HepG2 (cell line): ENCODE data around the gene RASD1. TPM values are rescaled to one million over a fixed set of nuclear protein-coding genes. Genes with fewer than 3 reads are reported as not detected.
A peak's percentile ranks its signal among the peaks of the same experiment; 100 is the strongest.

Experiments
- ATF4 ChIP-seq, 2 experiments: fragments of 450-650 bp in 1 of 2; sonication (generic) in 1 of 2; formaldehyde crosslinking; IDR thresholded peaks; 2 replicates each; pipeline versions ENCODE4 v1.5.0 to v1.8.0; 2020 to 2022; ENCODE audit warnings: mild to moderate bottlenecking in 1 of 2, missing genetic modification reagents in 1 of 2
- ATM ChIP-seq: fragments of 450-650 bp; IDR thresholded peaks from 2 replicates; pipeline ENCODE4 v1.7.1; 2017; ENCODE audit warnings: mild to moderate bottlenecking, borderline replicate concordance
- EEA1 ChIP-seq: sonication (generic); formaldehyde crosslinking; IDR thresholded peaks from 2 replicates; pipeline ENCODE4 v1.5.1; 2020; ENCODE audit warnings: mild to moderate bottlenecking, missing genetic modification reagents, borderline replicate concordance
- NFE2L2 ChIP-seq: fragments of 150-350 bp; IDR thresholded peaks from 2 replicates; pipeline ENCODE4 v1.6.1; 2014; ENCODE audit warnings: low read length
- NONO ChIP-seq, 2 experiments: fragments of 450-650 bp in 1 of 2; sonication (generic) in 1 of 2; formaldehyde crosslinking in 1 of 2; IDR thresholded peaks in 1 of 2; conservative IDR thresholded peaks in 1 of 2; 2 replicates each; pipeline versions ENCODE4 v1.6.1 to v1.8.0; 2017 to 2022; ENCODE audit warnings: mild to moderate bottlenecking in 1 of 2, missing genetic modification reagents in 1 of 2, moderate library complexity in 1 of 2
- SOX13 ChIP-seq, 3 experiments: fragments of 450-650 bp in 1 of 3; sonication (generic) in 1 of 3; formaldehyde crosslinking in 1 of 3; IDR thresholded peaks in 2 of 3; conservative IDR thresholded peaks in 1 of 3; 2 replicates each; pipeline versions ENCODE4 v1.5.0 to v1.6.1; 2016 to 2020; ENCODE audit warnings: antibody characterized with exemption in 1 of 3, mild to moderate bottlenecking in 1 of 3, missing compliant biosample characterization in 1 of 3, missing genetic modification reagents in 1 of 3, moderate library complexity in 1 of 3
- TMF1 ChIP-seq: sonication (generic); formaldehyde crosslinking; IDR thresholded peaks from 2 replicates; pipeline ENCODE4 v1.8.1; 2022; ENCODE audit warnings: low read depth, missing genetic modification reagents
- ZBTB39 ChIP-seq: sonication (generic); formaldehyde crosslinking; IDR thresholded peaks from 2 replicates; pipeline ENCODE4 v1.5.0; 2020; ENCODE audit warnings: missing genetic modification reagents
- ZFP90 ChIP-seq: sonication (generic); formaldehyde crosslinking; IDR thresholded peaks from 2 replicates; pipeline ENCODE4 v1.8.0; 2022; ENCODE audit warnings: missing genetic modification reagents, mild to moderate bottlenecking, inconsistent platforms, borderline replicate concordance
- ZNF18 ChIP-seq: sonication (generic); formaldehyde crosslinking; IDR thresholded peaks from 2 replicates; pipeline ENCODE4 v1.8.0; 2022; ENCODE audit warnings: mild to moderate bottlenecking, missing genetic modification reagents; ENCODE audit not compliant: insufficient replicate concordance
- ZNF281 ChIP-seq: sonication (generic); formaldehyde crosslinking; IDR thresholded peaks from 2 replicates; pipeline ENCODE4 v1.4.0; 2020; ENCODE audit warnings: missing genetic modification reagents, borderline replicate concordance
- ZNF33A ChIP-seq: sonication (generic); formaldehyde crosslinking; IDR thresholded peaks from 2 replicates; pipeline ENCODE4 v1.5.1; 2020; ENCODE audit warnings: missing genetic modification reagents, mild to moderate bottlenecking, moderate library complexity, borderline replicate concordance
- ZNF784 ChIP-seq: sonication (generic); formaldehyde crosslinking; IDR thresholded peaks from 2 replicates; pipeline ENCODE4 v1.5.1; 2020; ENCODE audit warnings: missing genetic modification reagents, mild to moderate bottlenecking, borderline replicate concordance
- ZNF792 ChIP-seq: IDR thresholded peaks from 2 replicates; pipeline ENCODE4 v1.6.1; 2016
- ZSCAN5A ChIP-seq: sonication (generic); formaldehyde crosslinking; IDR thresholded peaks from 2 replicates; pipeline ENCODE4 v1.8.0; 2022; ENCODE audit warnings: mild to moderate bottlenecking, missing genetic modification reagents, borderline replicate concordance
- polyA plus RNA-seq, 8 experiments: library from polyadenylated mRNA; depleted of rRNA in 3 of 8; stranded (reverse) in 7 of 8; unstranded in 1 of 8; fragments of >200 nt; fragmentation: Illumina TruSeq in 4 of 8; extraction: Trizol in 4 of 8; gene quantifications; 2 replicates each; pipeline versions ENCODE4 v1.2.1 to v1.2.3, GENCODE V29; 2011 to 2016; ENCODE audit warnings: low read depth in 4 of 8, missing spikeins in 1 of 8, mixed read lengths in 1 of 8; ENCODE audit not compliant: insufficient read depth in 1 of 8
- total RNA-seq, 5 experiments: library from RNA; depleted of rRNA; stranded (reverse); fragments of >200 nt; fragmentation: Illumina TruSeq; extraction: Trizol; gene quantifications; 2 replicates each; pipeline ENCODE4 v1.2.3, GENCODE V29; 2016; ENCODE audit warnings: low read depth in 1 of 5

RASD1 gene
- total and polyA plus RNA-seq, 2 of the 13 experiments (the other 11 are each of a cell fraction or from before 2014, with no cell fraction given) = 1.6 to 4.2 TPM

- TF ChIP-seq ZSCAN5A (0 out of 2 replicates have a peak, but pooled peaks have one; percentile 56), ATM (no peak), ZNF792 (CRISPR knock-in tag) (0 out of 2 replicates have a peak, but pooled peaks have one; percentile 62), ATF4 (CRISPR knock-in tag; IDR thresholded peaks at IDR 0.05) (peak in 1 of 2 experiments; percentile 56; a peak in 1 of 4 replicates), SOX13 (IDR thresholded peaks at IDR 0.05) (peak; percentile 81), SOX13 (CRISPR knock-in tag; conservative IDR thresholded peaks at IDR 0.05 in 1 of 2, IDR thresholded peaks at IDR 0.05 in 1 of 2) (peak in 1 of 2 experiments; percentile 93; a peak in 2 of 4 replicates), ZFP90 (CRISPR knock-in tag) (no peak), ZBTB39 (no peak), ZNF18 (no peak), NONO (IDR thresholded peaks at IDR 0.05) (no peak), NONO (CRISPR knock-in tag; conservative IDR thresholded peaks at IDR 0.05) (peak; percentile 67; the same call in 1 of the 2 replicates), ZNF784 (CRISPR knock-in tag) (no peak), EEA1 (CRISPR knock-in tag) (no peak), ZNF33A (CRISPR knock-in tag) (no peak), TMF1 (CRISPR knock-in tag) (0 out of 2 replicates have a peak, but pooled peaks have one; percentile 65), NFE2L2 (peak; percentile 97), ZNF281 (CRISPR knock-in tag) (peak; percentile 42; the same call in 1 of the 2 replicates)
Observed at GRCh38 chr17:17538417-17539391, 42.5 kb upstream of the RASD1 start (continued).
